WERI-Rb-1 (cell line): ENCODE data around the gene MYRIP.
"Not testable (repeated sequence)": the region's sequence is repeated elsewhere in the genome, so short reads cannot be mapped to it uniquely, and the experiment has no call there.

Source experiments
- DNase-seq: peaks from one replicate; pipeline ENCODE4 v3.0.0-alpha.2; 2020
- H3K27ac ChIP-seq: fragments of 250-450 bp; sonication (Bioruptor Pico); 2 replicates; pipeline ENCODE4 v1.5.1; 2020; ENCODE audit warnings: mild to moderate bottlenecking, moderate library complexity
- H3K27me3 ChIP-seq: fragments of 250-450 bp; sonication (Bioruptor Pico); 2 replicates; pipeline ENCODE4 v1.5.1; 2021; ENCODE audit warnings: mild to moderate bottlenecking, low read depth, moderate library complexity; ENCODE audit not compliant: insufficient read depth, severe bottlenecking
- H3K36me3 ChIP-seq: fragments of 250-450 bp; sonication (Bioruptor Pico); 2 replicates; pipeline ENCODE4 v1.5.1; 2020; ENCODE audit warnings: mild to moderate bottlenecking, moderate library complexity
- H3K4me3 ChIP-seq: 2 replicates; pipeline ENCODE4 v1.5.1; 2011; ENCODE audit warnings: low read depth, mild to moderate bottlenecking, control low read depth, low read length
- H3K9me3 ChIP-seq: fragments of 250-450 bp; sonication (Bioruptor Pico); 2 replicates; pipeline ENCODE4 v1.5.1; 2021; ENCODE audit warnings: mild to moderate bottlenecking, moderate library complexity; ENCODE audit not compliant: severe bottlenecking
- TF ChIP-seq, protein P1 (sequence below): IDR thresholded peaks from 2 replicates; pipeline ENCODE4 v1.5.1; 2011; ENCODE audit warnings: low read depth, mild to moderate bottlenecking, control low read depth, inconsistent platforms, low read length

The MYRIP gene

DNA sequence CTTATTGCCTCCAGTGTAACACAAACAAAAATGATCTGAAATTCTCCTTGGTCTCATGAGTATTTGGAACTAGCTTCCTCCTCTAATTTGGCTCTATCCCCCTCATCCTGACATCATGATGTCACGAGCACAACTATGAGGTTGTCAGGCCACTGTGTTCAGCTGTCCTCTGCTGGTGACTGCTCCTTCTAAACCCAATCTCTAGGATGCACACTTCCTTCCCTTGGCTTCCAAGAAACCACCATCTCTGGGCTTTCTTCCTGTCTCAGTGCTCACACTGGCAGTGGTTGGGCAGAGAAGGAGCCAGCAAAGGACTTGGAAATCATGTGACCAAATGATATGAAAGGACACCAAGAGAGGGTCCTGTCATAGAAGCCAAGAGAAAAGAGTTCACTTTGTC lies 469.4 kb downstream of the MYRIP start:
- no peak for DNase-seq

DNA sequence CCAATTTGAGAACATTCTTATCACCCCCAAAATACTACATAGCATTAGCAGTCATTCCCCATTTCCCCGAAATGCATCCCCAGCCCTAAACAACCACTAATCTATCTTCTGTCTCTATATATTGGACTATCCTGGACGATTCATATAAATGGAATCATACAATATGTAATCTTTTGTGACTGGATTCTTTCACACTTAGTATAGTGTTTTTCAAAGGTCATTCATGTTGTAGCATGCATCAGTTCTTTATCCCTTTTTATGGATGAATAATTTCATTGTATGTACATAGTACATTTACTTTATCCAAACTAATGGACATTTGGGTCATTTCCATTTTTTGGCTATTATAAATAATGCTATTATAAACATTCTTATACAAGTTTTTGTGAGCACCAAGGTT lies 472.6 kb downstream of the MYRIP start:
- TF ChIP-seq, protein P1, sequence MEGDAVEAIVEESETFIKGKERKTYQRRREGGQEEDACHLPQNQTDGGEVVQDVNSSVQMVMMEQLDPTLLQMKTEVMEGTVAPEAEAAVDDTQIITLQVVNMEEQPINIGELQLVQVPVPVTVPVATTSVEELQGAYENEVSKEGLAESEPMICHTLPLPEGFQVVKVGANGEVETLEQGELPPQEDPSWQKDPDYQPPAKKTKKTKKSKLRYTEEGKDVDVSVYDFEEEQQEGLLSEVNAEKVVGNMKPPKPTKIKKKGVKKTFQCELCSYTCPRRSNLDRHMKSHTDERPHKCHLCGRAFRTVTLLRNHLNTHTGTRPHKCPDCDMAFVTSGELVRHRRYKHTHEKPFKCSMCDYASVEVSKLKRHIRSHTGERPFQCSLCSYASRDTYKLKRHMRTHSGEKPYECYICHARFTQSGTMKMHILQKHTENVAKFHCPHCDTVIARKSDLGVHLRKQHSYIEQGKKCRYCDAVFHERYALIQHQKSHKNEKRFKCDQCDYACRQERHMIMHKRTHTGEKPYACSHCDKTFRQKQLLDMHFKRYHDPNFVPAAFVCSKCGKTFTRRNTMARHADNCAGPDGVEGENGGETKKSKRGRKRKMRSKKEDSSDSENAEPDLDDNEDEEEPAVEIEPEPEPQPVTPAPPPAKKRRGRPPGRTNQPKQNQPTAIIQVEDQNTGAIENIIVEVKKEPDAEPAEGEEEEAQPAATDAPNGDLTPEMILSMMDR, result no peak
- no peaks in the 10 kb centered on the region for H3K36me3 ChIP-seq
- no peaks in the 10 kb centered on the region for H3K27me3 ChIP-seq
- no peak overlapping the region for H3K27ac ChIP-seq
- no peaks in the 10 kb centered on the region for H3K9me3 ChIP-seq
- H3K4me3 ChIP-seq, result no peak overlapping the region
- DNase-seq, result no peak

More for the DNA sequence above, 469.4 kb downstream of the MYRIP start:
- Histone ChIP-seq H3K27ac (no peak overlapping the region), H3K27me3 (no peaks in the 10 kb centered on the region), H3K36me3 (no peaks in the 10 kb centered on the region), H3K9me3 (no peaks in the 10 kb centered on the region), H3K4me3 (no peak overlapping the region)
- TF ChIP-seq, protein P1, result no peak

DNA sequence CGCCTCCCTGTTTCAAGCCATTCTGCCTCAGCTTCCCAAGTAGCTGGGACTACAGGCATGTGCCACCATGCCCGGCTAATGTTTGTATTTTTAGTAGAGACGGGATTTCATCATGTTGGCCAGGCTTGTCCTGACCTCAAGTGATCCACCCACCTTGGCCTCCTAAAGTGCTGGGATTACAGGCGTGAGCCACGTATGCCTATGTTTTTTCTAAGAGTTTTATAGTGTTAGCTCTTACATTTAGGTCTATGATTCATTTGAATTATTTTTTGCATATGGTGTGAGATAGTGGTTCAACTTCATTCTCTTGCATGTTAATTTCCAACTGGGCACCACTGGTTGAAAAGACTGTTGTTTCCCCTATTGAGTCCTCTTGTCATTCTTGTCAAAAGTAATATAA lies 473.6 kb downstream of the MYRIP start:
- H3K36me3 ChIP-seq, H3K4me3 ChIP-seq, H3K9me3 ChIP-seq, DNase-seq, H3K27me3 ChIP-seq, H3K27ac ChIP-seq: not testable (repeated sequence)

DNA sequence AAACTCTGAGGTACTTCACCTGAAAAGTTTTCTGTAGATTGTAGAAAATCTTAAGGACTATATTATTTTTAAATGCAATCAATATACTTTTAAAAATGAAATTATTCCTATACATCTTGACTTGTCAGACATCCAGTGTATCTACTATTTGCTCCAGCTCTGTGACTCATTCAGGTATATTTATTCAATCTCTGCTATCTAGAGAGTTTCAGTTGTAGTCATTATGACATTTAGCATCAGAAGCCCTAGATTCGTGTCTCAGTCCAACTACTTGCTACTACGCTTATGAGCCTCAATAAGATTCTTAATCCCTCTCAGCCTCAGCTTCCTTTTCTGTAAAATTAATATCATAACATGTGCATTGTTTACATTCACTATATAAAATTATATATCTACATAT lies 477.8 kb downstream of the MYRIP start:
- TF ChIP-seq, protein P1, result no peak
- DNase-seq, result no peak
- no peak overlapping the region for H3K4me3 ChIP-seq
- no peaks in the 10 kb centered on the region for H3K36me3 ChIP-seq
- no peak overlapping the region for H3K27ac ChIP-seq
- H3K27me3 ChIP-seq, result no peaks in the 10 kb centered on the region
- no peaks in the 10 kb centered on the region for H3K9me3 ChIP-seq

DNA sequence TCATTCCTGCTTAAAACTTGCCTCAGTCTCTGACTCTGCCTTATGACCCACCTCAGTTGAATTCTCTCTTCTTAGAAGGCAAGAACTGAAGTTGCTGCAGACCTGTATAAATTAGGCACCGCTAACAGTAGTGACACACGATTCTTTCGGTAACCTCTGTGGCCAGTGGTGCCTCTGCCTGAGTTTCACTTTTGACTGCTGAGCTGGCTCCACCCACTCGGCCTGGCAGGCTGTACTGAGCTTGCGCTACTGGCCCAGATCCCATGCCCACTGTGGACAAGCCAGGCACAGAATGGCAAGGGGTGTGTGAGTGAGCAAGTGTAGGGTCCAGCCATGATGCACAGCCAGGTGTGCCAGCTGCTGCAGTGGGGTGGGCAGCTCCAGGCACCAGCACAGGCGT lies 481.0 kb downstream of the MYRIP start:
- Histone ChIP-seq H3K27ac (no peak overlapping the region), H3K9me3 (no peaks in the 10 kb centered on the region), H3K27me3 (no peaks in the 10 kb centered on the region), H3K4me3 (no peak overlapping the region), H3K36me3 (no peaks in the 10 kb centered on the region)
- TF ChIP-seq, protein P1, result no peak
- no peak for DNase-seq

DNA sequence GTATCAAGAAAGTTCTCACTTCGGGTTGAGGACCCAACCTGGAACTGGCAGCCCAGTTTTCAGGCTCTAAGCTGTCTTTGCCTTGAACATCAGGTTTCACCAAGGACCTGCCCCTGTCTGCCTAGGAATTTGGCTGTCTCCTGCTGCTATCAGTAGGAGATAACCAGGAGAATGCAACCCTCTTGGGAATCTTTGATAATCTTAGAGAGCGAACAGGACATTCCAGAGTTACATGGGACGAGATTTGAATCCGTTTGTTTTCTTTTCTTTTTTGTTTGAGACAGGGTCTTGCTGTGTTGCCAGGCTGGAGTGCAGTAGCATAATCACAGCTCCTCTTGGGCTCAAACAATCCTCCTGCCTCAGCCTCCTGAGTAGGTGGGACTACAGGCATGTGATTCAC lies 482.1 kb downstream of the MYRIP start:
- DNase-seq, result no peak
- Histone ChIP-seq H3K27ac (no peak overlapping the region), H3K4me3 (no peak overlapping the region), H3K36me3 (no peaks in the 10 kb centered on the region), H3K27me3 (no peaks in the 10 kb centered on the region), H3K9me3 (no peaks in the 10 kb centered on the region)
- TF ChIP-seq, protein P1, result no peak
